Adipose tissue (tissue), 3 donors: ENCODE data around the gene DIAPH2. TPM values are rescaled to one million over a fixed set of nuclear protein-coding genes. Genes with fewer than 3 reads are reported as not detected.
"Not testable (repeated sequence)": the region's sequence is repeated elsewhere in the genome, so short reads cannot be mapped to it uniquely, and the experiment has no call there.

ENCODE experiments used
- H3K27ac ChIP-seq: one replicate; pipeline ENCODE4 v1.5.1; 2013; ENCODE audit warnings: low read depth, low read length
- WGBS, 3 donors: extraction: QIAGEN DNeasy Blood & Tissue Kit; methylation state at CpG; one replicate each; pipeline ENCODE4 v1.1.7; 2013; 5-methylcytosine and 5-hydroxymethylcytosine counted together
- polyA plus RNA-seq, 3 donors: library from polyadenylated mRNA; stranded (reverse); fragments of 200-250 nt; gene quantifications; one replicate each; pipeline ENCODE4 v1.2.3, GENCODE V29; 2013
- donor health status: healthy with polysubstance abuse.
- donor health status: Bipolar disorder and iron deficiency.
- donor health status: healthy.

Gene DIAPH2
- polyA plus RNA-seq, 3 donors: 2.1 to 11.7 (median 8.0) TPM

GRCh38 chrX:96710031-96710430 is 25.4 kb downstream of the DIAPH2 start:
- H3K27ac ChIP-seq: no peak overlapping the region
- 83 to 97% (median 84%) methylated on average over 2 of the region's 2 CpGs for WGBS, 3 donors

GRCh38 chrX:96713303-96713702 is 28.7 kb downstream of the DIAPH2 start:
- no peak overlapping the region for H3K27ac ChIP-seq

GRCh38 chrX:96714393-96714792 is 29.8 kb downstream of the DIAPH2 start:
- WGBS, 3 donors: 83 to 98% (median 96%) methylated on average over 6 of the region's 6 CpGs
- H3K27ac ChIP-seq: not testable (repeated sequence)

- H3K27ac ChIP-seq: no peak overlapping the region
- WGBS, 3 donors: 34 to 47% (median 42%) methylated on average over 3 of the region's 3 CpGs
These were observed 30.8 kb downstream of the DIAPH2 start for GRCh38 chrX:96715481-96715880.

DNA sequence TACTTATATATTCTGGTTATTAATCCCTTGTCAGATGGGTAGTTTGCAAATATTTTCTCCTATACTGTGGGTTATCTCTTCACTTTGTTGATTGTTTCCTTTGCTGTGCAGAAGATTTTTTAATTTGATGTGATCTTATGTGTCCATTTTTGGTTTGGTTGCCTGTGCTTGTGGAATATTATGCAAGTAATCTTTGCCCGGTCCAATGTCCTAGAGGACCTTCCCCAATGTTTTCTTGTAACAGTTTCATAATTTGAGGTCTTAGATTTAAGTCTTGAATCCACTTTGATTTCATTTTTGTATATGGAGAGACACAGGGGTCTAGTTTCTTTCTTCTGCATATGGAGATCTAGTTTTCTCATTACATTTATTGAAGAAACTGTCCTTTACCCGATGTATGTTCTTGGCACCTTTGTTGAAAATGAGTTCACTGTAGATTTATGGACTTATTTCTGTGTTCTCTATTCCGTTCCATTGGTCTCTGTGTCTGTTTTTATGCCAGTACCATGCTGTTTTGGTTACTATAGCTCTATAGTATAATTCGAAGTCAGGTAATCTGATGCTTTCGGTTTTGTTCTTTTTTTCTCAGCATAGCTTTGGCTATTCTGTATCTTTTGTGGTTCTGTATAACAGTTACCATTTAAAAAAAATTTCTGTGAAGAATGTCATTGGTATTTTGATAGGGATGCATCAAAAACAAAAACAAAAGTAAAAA is 34.7 kb downstream of the DIAPH2 start:
- no peak overlapping the region for H3K27ac ChIP-seq
- 80 to 99% (median 91%) methylated on average over 5 of the region's 5 CpGs for WGBS, 3 donors

GRCh38 chrX:96721354-96721753 is 36.7 kb downstream of the DIAPH2 start:
- H3K27ac ChIP-seq: no peak overlapping the region

DNA sequence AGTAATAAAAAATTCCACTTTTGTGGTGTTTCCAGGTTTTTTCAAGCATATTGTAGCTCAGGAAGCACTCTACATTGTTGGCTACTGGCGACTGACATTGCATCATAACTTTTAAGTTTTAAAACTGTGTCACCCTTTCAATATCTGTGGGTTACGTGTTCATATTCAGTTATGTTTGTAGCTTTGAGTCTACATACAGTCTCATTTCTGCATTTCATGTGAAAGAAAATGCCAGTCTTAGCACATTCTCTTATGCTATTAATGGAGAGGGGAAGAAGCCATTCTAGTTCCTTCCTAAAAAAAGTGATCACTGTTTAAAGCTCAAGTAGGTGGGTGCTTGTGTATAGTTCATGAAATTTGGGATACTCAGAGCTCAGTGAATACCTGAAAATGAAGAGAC is 38.1 kb downstream of the DIAPH2 start:
- no peak overlapping the region for H3K27ac ChIP-seq
- 49 to 89% (median 65%) methylated on average over 2 of the region's 2 CpGs for WGBS, 3 donors

GRCh38 chrX:96729053-96729452 is 44.4 kb downstream of the DIAPH2 start:
- no peak overlapping the region for H3K27ac ChIP-seq
- 68 to 85% (median 73%) methylated on average over 1 of the region's 1 CpG for WGBS, 3 donors

GRCh38 chrX:96729868-96730643 is 45.4 kb downstream of the DIAPH2 start:
- H3K27ac ChIP-seq: no peak overlapping the region
- WGBS, 3 donors: 57 to 86% (median 82%) methylated on average over 2 of the region's 2 CpGs

GRCh38 chrX:96731000-96731399 is 46.4 kb downstream of the DIAPH2 start:
- WGBS, 3 donors: 79 to 94% (median 93%) methylated on average over 3 of the region's 3 CpGs
- H3K27ac ChIP-seq: not testable (repeated sequence)

- 71 to 100% (median 96%) methylated on average over 1 of the region's 1 CpG for WGBS, 3 donors
- H3K27ac ChIP-seq: no peak overlapping the region
These were observed 58.9 kb downstream of the DIAPH2 start for GRCh38 chrX:96743367-96744073.

- H3K27ac ChIP-seq: no peak overlapping the region
- WGBS, 3 donors: 73 to 97% (median 91%) methylated on average over 5 of the region's 5 CpGs
These were observed 68.1 kb downstream of the DIAPH2 start for GRCh38 chrX:96752781-96753180.

GRCh38 chrX:96753230-96753629 is 68.6 kb downstream of the DIAPH2 start:
- WGBS, 3 donors: 64 to 93% (median 91%) methylated on average over 1 of the region's 1 CpG
- no peak overlapping the region for H3K27ac ChIP-seq

- 79 to 97% (median 92%) methylated on average over 3 of the region's 3 CpGs for WGBS, 3 donors
- no peak overlapping the region for H3K27ac ChIP-seq
These were observed 71.8 kb downstream of the DIAPH2 start for GRCh38 chrX:96756491-96756890.

GRCh38 chrX:96761566-96761965 is 76.9 kb downstream of the DIAPH2 start:
- whole genome bisulfite sequencing, 3 donors: 42 to 82% (median 47%) methylated on average over 4 of the region's 4 CpGs
- no peak overlapping the region for H3K27ac ChIP-seq

GRCh38 chrX:96763608-96764007 is 79.0 kb downstream of the DIAPH2 start:
- no peak overlapping the region for H3K27ac ChIP-seq
- 65 to 79% (median 75%) methylated on average over 4 of the region's 4 CpGs for WGBS, 3 donors

DNA sequence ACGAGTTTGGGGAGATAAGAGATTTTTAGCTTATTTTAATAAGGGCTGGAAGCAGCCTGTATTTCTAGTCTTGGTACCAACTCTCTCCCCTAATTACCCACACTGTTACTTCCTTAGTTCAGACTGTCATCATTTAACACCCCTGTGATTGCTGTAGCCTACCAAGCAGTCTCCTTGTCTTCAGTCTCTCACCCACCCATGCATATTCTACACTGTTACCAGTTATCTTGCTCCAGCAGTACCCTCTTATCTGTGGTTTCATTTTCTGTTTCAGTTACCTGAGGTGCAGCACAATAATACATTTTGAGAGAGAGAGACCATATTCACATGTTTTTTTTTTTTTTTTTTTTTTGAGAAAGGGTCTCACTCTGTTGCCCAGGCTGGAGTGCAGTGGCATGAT is 80.2 kb downstream of the DIAPH2 start:
- no peak overlapping the region for H3K27ac ChIP-seq
- WGBS, 3 donors: 58 to 82% (median 63%) methylated on average over 1 of the region's 1 CpG

DNA sequence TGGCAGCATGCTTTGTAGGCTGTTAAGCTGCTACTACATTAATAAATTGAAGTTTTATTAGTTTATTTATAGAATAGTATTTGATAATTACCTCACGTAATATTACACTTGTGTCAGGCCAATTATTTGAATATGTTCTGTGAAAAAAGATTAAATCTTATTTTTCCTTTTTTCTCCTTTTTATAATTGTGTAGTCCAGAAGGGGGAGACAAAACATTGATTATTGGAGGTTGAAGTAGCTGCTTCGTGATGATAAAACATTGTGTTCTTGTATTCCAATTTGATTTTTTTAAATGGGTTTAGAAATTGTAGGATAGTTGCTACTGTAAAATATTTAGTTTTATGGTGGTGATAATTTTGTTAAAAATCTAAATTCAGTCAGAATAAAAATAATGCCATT is 85.7 kb downstream of the DIAPH2 start:
- no peak overlapping the region for H3K27ac ChIP-seq
- WGBS, 3 donors: 21 to 36% (median 23%) methylated on average over 2 of the region's 2 CpGs

GRCh38 chrX:96771486-96771885 is 86.8 kb downstream of the DIAPH2 start:
- WGBS, 3 donors: 26 to 70% (median 52%) methylated on average over 1 of the region's 1 CpG
- no peak overlapping the region for H3K27ac ChIP-seq
